Mesendoderm (in vitro differentiated cells): ENCODE data around the gene GSG1L.

Experiments used
- DNase-seq: peaks from one replicate; pipeline ENCODE4 v3.0.0; 2013
- H2AK5ac ChIP-seq: 2 replicates; pipeline ENCODE4 v1.6.1; 2013; ENCODE audit warnings: low read length, inconsistent platforms
- H2BK120ac ChIP-seq: 2 replicates; pipeline ENCODE4 v1.6.1; 2013; ENCODE audit warnings: low read depth, mild to moderate bottlenecking, low read length, moderate library complexity, mixed read lengths
- H2BK15ac ChIP-seq: replicated peaks from 2 replicates; pipeline ENCODE4 v1.6.1; 2013; ENCODE audit warnings: low read depth, mild to moderate bottlenecking, moderate library complexity
- H2BK5ac ChIP-seq: 2 replicates; pipeline ENCODE4 v1.6.1; 2013; ENCODE audit warnings: low read length, inconsistent platforms
- H3K18ac ChIP-seq: 2 replicates; pipeline ENCODE4 v1.6.1; 2013; ENCODE audit warnings: mild to moderate bottlenecking, low read length, mixed read lengths
- H3K23ac ChIP-seq: one replicate; pipeline ENCODE4 v1.6.1; 2013; ENCODE audit warnings: low read length
- H3K27ac ChIP-seq: 2 replicates; pipeline ENCODE4 v1.5.1; 2013; ENCODE audit warnings: low read depth, mild to moderate bottlenecking, inconsistent platforms, low read length, moderate library complexity
- H3K27me3 ChIP-seq: 2 replicates; pipeline ENCODE4 v1.6.1; 2013; ENCODE audit warnings: low read length, control low read depth, mild to moderate bottlenecking, inconsistent platforms; ENCODE audit not compliant: insufficient read depth, poor library complexity
- H3K36me3 ChIP-seq: 2 replicates; pipeline ENCODE4 v1.6.1; 2013; ENCODE audit warnings: low read length, inconsistent platforms; ENCODE audit not compliant: control insufficient read depth, insufficient read depth
- H3K4ac ChIP-seq: one replicate; pipeline ENCODE4 v1.6.1; 2013; ENCODE audit warnings: low read depth, mild to moderate bottlenecking, low read length, moderate library complexity
- H3K4me1 ChIP-seq: 2 replicates; pipeline ENCODE4 v1.6.1; 2013; ENCODE audit warnings: low read depth, low read length, inconsistent platforms; ENCODE audit not compliant: control insufficient read depth
- H3K4me2 ChIP-seq: 2 replicates; pipeline ENCODE4 v1.6.1; 2013; ENCODE audit warnings: low read length
- H3K4me3 ChIP-seq: 2 replicates; pipeline ENCODE4 v1.5.1; 2013; ENCODE audit warnings: mild to moderate bottlenecking, low read length
- H3K56ac ChIP-seq: one replicate; pipeline ENCODE4 v1.6.1; 2013; ENCODE audit warnings: low read length
- H3K79me1 ChIP-seq: 2 replicates; pipeline ENCODE4 v1.6.1; 2013; ENCODE audit warnings: low read length, inconsistent platforms
- H3K79me2 ChIP-seq: 2 replicates; pipeline ENCODE4 v1.6.1; 2013; ENCODE audit warnings: mild to moderate bottlenecking, low read length; ENCODE audit not compliant: control insufficient read depth, insufficient read depth
- H3K9ac ChIP-seq: 2 replicates; pipeline ENCODE4 v1.6.1; 2013; ENCODE audit warnings: low read length, inconsistent platforms
- H4K5ac ChIP-seq: one replicate; pipeline ENCODE4 v1.6.1; 2013; ENCODE audit warnings: low read length
- H4K8ac ChIP-seq: one replicate; pipeline ENCODE4 v1.6.1; 2013; ENCODE audit warnings: low read depth, mild to moderate bottlenecking, control low read depth, low read length, moderate library complexity
- WGBS: extraction: QIAGEN DNeasy Blood & Tissue Kit; methylation state at CpG from one replicate; pipeline ENCODE4 v1.1.7; 2013; ENCODE audit warnings: low lambda C conversion rate, missing lambda C conversion rate; ENCODE audit not compliant: insufficient coverage; ENCODE audit errors: extremely low coverage; 5-methylcytosine and 5-hydroxymethylcytosine counted together

Gene GSG1L

DNA sequence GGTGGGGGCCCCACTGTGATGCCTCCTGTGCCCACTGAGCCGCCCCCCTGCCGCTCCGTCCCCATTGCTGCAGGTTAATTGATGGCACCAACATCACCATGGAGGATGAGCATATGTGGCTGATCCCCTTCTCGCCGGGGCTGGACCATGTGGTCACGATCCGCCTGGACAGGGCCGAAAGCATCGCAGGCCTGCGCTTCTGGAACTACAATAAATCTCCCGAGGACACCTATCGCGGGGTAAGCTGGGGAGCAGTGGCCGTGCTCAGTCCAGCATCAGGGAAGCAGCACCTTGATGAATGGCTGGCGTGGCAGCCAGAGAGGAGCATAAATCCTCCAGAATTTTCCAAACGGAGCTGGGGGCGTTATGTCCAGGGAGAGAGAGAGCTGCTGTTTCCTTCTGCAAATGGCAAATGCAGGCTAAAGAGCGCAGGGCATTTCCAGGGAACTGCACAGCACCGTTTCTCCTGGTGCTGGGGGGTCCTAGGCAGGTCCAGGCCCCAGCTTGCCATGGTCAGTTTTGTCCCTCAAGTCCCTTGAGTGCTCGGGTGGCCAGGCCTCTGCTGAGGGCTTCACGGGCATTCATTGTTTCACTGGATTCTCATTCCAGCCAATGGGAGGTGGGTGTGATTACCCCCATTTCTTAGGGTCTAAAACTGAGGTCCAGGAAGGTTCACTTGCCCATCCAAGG, 297.1 kb downstream of the GSG1L start:
- Histone ChIP-seq H3K36me3 (no peaks in the 10 kb centered on the region), H3K79me2 (no peaks in the 10 kb centered on the region), H3K4me3 (no peak overlapping the region)

DNA sequence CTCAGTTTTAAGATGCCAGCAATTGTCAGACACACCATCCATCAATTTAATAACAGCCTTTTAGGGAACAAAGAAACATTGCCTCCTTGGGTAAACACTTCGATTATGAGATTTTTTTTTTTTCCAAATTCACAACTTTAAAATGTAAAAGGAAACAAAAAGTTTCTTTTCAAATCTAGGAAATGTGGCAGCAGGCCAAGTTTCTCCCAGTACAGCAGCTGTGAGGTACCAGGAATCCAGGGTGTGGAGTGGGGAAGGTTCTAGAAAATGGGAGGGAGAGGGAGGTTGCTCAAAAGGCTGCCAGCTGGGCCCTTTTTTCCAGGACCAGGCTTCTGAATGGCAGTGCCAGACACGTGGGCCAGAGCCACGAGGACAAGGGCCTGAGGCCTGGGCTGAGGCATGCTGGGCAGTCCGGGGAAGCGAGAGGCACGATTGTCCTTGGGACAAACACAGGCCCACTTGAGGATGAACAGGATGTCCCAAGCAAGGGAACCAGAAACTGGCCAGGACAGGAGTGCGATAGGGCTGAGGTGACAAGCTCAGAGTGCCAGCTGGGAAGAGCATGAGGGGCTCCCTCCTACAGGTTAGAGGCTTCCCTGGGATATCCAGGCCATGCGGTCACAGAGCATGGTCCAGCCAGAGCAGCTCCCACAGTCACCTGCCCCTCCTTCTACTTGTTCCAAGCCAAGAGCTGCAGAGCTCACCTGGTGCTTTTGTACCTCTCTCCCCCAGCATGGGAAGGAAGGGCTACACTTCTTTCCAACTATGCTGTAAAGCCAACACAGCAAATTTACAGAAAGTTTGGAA, 298.4 kb downstream of the GSG1L start:
- Histone ChIP-seq H3K23ac (no peak overlapping the region), H3K4me1 (peaks cover 2% of the 10 kb centered on the region), H3K4ac (no peak overlapping the region), H2BK15ac (no peak overlapping the region), H3K4me2 (no peak overlapping the region), H4K8ac (no peak overlapping the region), H2AK5ac (no peak overlapping the region), H3K27ac (no peak overlapping the region), H3K79me1 (no peaks in the 10 kb centered on the region), H2BK5ac (no peak overlapping the region), H3K18ac (no peak overlapping the region), H2BK120ac (no peak overlapping the region), H3K56ac (no peak overlapping the region), H3K79me2 (no peaks in the 10 kb centered on the region), H3K4me3 (no peak overlapping the region), H3K36me3 (no peaks in the 10 kb centered on the region), H3K27me3 (no peaks in the 10 kb centered on the region), H3K9ac (no peak overlapping the region), H4K5ac (no peak overlapping the region)
- no CpG with 5 or more reads among the region's 8 CpGs for WGBS
- no peak for DNase-seq

More for the DNA sequence above, 297.1 kb downstream of the GSG1L start:
- H2AK5ac ChIP-seq, result no peak overlapping the region
- no peaks in the 10 kb centered on the region for H3K27me3 ChIP-seq
- H4K5ac ChIP-seq, result no peak overlapping the region
- H2BK5ac ChIP-seq, result no peak overlapping the region
- no CpG with 5 or more reads among the region's 21 CpGs for WGBS
- no peak overlapping the region for H2BK120ac ChIP-seq
- no peak overlapping the region for H3K4ac ChIP-seq
- H3K18ac ChIP-seq, result no peak overlapping the region
- no peak for DNase-seq
- no peaks in the 10 kb centered on the region for H3K4me1 ChIP-seq
- H3K23ac ChIP-seq, result no peak overlapping the region
- no peak overlapping the region for H3K4me2 ChIP-seq
- H3K9ac ChIP-seq, result no peak overlapping the region
- no peak overlapping the region for H3K56ac ChIP-seq
- H4K8ac ChIP-seq, result no peak overlapping the region
- H3K27ac ChIP-seq, result no peak overlapping the region
- no peaks in the 10 kb centered on the region for H3K79me1 ChIP-seq
- no peak overlapping the region for H2BK15ac ChIP-seq

DNA sequence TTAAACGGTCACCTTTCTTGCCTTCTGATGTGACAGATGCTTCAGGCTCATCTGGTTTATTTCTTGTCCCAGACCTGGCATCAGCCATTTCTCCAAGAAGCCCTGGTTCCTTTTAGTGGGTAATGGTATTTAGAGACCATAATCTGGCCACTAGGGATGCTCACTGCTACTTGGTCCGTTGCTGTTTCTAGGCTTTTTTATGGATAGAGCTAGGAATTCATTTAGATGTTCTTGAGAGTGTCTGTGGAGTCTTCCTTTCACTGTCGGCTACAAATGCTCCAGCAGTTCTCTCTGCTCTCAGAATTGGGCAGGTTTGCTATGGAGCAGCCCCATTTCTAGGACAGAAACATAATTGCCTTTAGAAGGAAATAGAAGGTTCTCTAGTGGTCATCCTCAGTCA, 299.1 kb downstream of the GSG1L start:
- WGBS, result no CpG with 5 or more reads among the region's 3 CpGs
- Histone ChIP-seq H4K8ac (no peak overlapping the region), H3K4me3 (no peak overlapping the region), H3K18ac (no peak overlapping the region), H2BK15ac (no peak overlapping the region), H3K4ac (no peak overlapping the region), H2AK5ac (no peak overlapping the region), H4K5ac (no peak overlapping the region), H3K27ac (no peak overlapping the region), H3K79me2 (no peaks in the 10 kb centered on the region), H3K4me2 (no peak overlapping the region), H3K36me3 (no peaks in the 10 kb centered on the region), H3K79me1 (no peaks in the 10 kb centered on the region), H2BK5ac (no peak overlapping the region), H2BK120ac (no peak overlapping the region), H3K56ac (no peak overlapping the region), H3K4me1 (peaks cover 7% of the 10 kb centered on the region), H3K9ac (no peak overlapping the region), H3K27me3 (no peaks in the 10 kb centered on the region), H3K23ac (no peak overlapping the region)
- DNase-seq, result no peak

DNA sequence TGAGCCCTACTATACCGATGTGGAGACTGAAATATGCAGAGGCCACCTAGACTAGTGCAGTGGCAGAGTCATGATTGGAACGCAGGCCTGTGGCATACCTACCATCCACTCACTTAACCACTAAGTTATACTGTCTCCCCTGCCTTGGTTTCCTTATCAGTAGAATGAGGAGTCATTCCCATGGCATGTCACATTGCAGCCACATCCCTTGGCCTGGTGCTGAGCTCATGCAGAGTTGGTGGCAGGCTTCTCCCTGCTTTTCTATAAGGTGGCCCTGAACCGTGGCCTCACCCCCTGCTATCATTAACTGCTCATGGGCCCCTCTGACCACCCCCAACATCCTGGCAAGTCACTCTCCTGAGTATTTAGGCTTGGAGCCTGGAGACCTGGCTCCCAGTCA, 301.1 kb downstream of the GSG1L start:
- no peak overlapping the region for H3K4ac ChIP-seq
- H2BK120ac ChIP-seq, result no peak overlapping the region
- H4K8ac ChIP-seq, result no peak overlapping the region
- H2BK15ac ChIP-seq, result no peak overlapping the region
- no peak overlapping the region for H2BK5ac ChIP-seq
- H3K79me1 ChIP-seq, result no peaks in the 10 kb centered on the region
- H3K9ac ChIP-seq, result no peak overlapping the region
- no peaks in the 10 kb centered on the region for H3K36me3 ChIP-seq
- no peak overlapping the region for H3K4me3 ChIP-seq
- no peak overlapping the region for H3K56ac ChIP-seq
- no peak for DNase-seq
- peaks cover 10% of the 10 kb centered on the region for H3K4me1 ChIP-seq
- no peaks in the 10 kb centered on the region for H3K79me2 ChIP-seq
- no peak overlapping the region for H2AK5ac ChIP-seq
- H3K23ac ChIP-seq, result no peak overlapping the region
- no peak overlapping the region for H3K4me2 ChIP-seq
- no peak overlapping the region for H3K27ac ChIP-seq
- H3K18ac ChIP-seq, result no peak overlapping the region
- no peak overlapping the region for H4K5ac ChIP-seq
- H3K27me3 ChIP-seq, result no peaks in the 10 kb centered on the region
- WGBS, result no CpG with 5 or more reads among the region's 3 CpGs

DNA sequence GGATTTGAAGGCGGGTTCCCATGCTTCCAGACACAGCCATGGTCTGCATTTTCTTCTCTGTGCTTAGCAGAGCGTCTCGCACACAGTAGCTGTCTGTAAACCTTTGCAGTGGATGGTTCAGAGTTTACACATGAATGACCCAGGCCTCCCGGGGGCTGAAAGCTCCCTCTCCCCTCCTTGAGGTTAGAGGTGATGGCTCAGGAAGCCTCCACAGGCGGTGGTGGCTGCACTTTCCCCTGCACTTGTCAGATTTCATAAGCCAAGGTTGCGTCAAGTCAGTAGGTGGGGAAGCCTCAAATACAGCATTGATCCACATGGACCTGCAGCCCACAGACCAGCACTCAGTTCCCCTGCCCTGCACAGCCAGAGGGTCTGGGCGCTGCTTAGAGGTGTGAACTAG, 301.7 kb downstream of the GSG1L start:
- H2BK5ac ChIP-seq, result no peak overlapping the region
- H3K27me3 ChIP-seq, result no peaks in the 10 kb centered on the region
- no peak overlapping the region for H2AK5ac ChIP-seq
- no peaks in the 10 kb centered on the region for H3K79me2 ChIP-seq
- H3K18ac ChIP-seq, result no peak overlapping the region
- H3K4ac ChIP-seq, result no peak overlapping the region
- no CpG with 5 or more reads among the region's 7 CpGs for WGBS
- H3K79me1 ChIP-seq, result no peaks in the 10 kb centered on the region
- peaks cover 10% of the 10 kb centered on the region for H3K4me1 ChIP-seq
- H3K4me2 ChIP-seq, result no peak overlapping the region
- no peaks in the 10 kb centered on the region for H3K36me3 ChIP-seq
- no peak overlapping the region for H3K9ac ChIP-seq
- H4K8ac ChIP-seq, result no peak overlapping the region
- H4K5ac ChIP-seq, result no peak overlapping the region
- no peak for DNase-seq
- no peak overlapping the region for H3K23ac ChIP-seq
- H3K4me3 ChIP-seq, result no peak overlapping the region
- H2BK120ac ChIP-seq, result no peak overlapping the region
- no peak overlapping the region for H3K27ac ChIP-seq
- no peak overlapping the region for H3K56ac ChIP-seq
- no peak overlapping the region for H2BK15ac ChIP-seq
